ENCODE data around the gene TAF7L. TPM values are rescaled to one million over a fixed set of nuclear protein-coding genes. Genes with fewer than 3 reads are reported as not detected.
"Not testable (repeated sequence)": the region's sequence is repeated elsewhere in the genome, so short reads cannot be mapped to it uniquely, and the experiment has no call there.

TAF7L gene
- total RNA-seq (0.33 and 0.51 TPM in 2 replicates), polyA plus RNA-seq (0.27 and 0.66 TPM in 2 replicates), polyA minus RNA-seq (ENCODE audit: low replicate concordance) (not detected in 2 replicates)
- 0.22 and 0.67 TPM in 2 replicates for polyA plus RNA-seq (2012)

GRCh38 chrX:101290957-101291603 is at the start of gene TAF7L:
Gene TAF7L, minus strand, starts transcription at chrX:101291334. Its CDS starts 3,791 bp downstream, at chrX:101287543.
- DNase-seq (ENCODE audit: low read depth in 2 of 2) = peak; percentile 1 to 22
- Histone ChIP-seq H3K36me3 (ENCODE audit: control insufficient read depth, insufficient read depth, low read length) (no peaks in the 10 kb centered on the region), H3K27me3 (ENCODE audit: control insufficient read depth, insufficient read depth, low read length) (no peaks in the 10 kb centered on the region), H2AFZ (ENCODE audit: low read length) (no peak within 1 kb of the TSS), H3K4me3 (replicated peaks in 1 of 4; ENCODE audit: control extremely low read depth in 1 of 4, insufficient read depth in 1 of 4, low read depth in 3 of 4, low read length in 4 of 4) (peak within 1 kb of the TSS in 3 of 4 experiments; percentile 5 to 22 (median 14)), H3K4me2 (ENCODE audit: extremely low read depth, insufficient read depth, low read length) (peak within 1 kb of the TSS; percentile 51), H3K9ac (ENCODE audit: insufficient read depth, low read length) (no peak within 1 kb of the TSS), H3K79me2 (ENCODE audit: control insufficient read depth, insufficient read depth, low read length) (no peaks in the 10 kb centered on the region), H4K20me1 (ENCODE audit: control insufficient read depth, extremely low read depth, insufficient read depth, low read length) (no peaks in the 10 kb centered on the region), H3K27ac (ENCODE audit: insufficient read depth, low read length) (no peak within 1 kb of the TSS), H3K4me1 (ENCODE audit: control insufficient read depth, extremely low read depth, insufficient read depth, low read length) (no peaks in the 10 kb centered on the region), H3K9me3 (ENCODE audit: control insufficient read depth, insufficient read depth, low read depth, low read length) (no peaks in the 10 kb centered on the region)
- no peak for TF ChIP-seq EZH2 (IDR thresholded peaks at IDR 0.05; ENCODE audit: low read length, missing control alignments)
- TF ChIP-seq CTCF (conservative IDR thresholded peaks at IDR 0.05 in 1 of 2, IDR thresholded peaks at IDR 0.05 in 1 of 2; ENCODE audit: low read depth in 1 of 2, low read length in 2 of 2) = no peak

GRCh38 chrX:101337776-101338271 is 46.7 kb upstream of the TAF7L start:
- Histone ChIP-seq H3K4me1 (ENCODE audit: control insufficient read depth, extremely low read depth, insufficient read depth, low read length) (no peaks in the 10 kb centered on the region), H2AFZ (ENCODE audit: low read length) (no peak overlapping the region), H3K27ac (ENCODE audit: insufficient read depth, low read length) (no peak overlapping the region), H3K27me3 (ENCODE audit: control insufficient read depth, insufficient read depth, low read length) (no peaks in the 10 kb centered on the region), H3K4me3 (replicated peaks in 1 of 4; ENCODE audit: control extremely low read depth in 1 of 4, insufficient read depth in 1 of 4, low read depth in 3 of 4, low read length in 4 of 4) (no peak overlapping the region), H3K9me3 (ENCODE audit: control insufficient read depth, insufficient read depth, low read depth, low read length) (no peaks in the 10 kb centered on the region), H3K9ac (ENCODE audit: insufficient read depth, low read length) (no peak overlapping the region), H3K4me2 (ENCODE audit: extremely low read depth, insufficient read depth, low read length) (no peak overlapping the region), H3K79me2 (ENCODE audit: control insufficient read depth, insufficient read depth, low read length) (no peaks in the 10 kb centered on the region), H3K36me3 (ENCODE audit: control insufficient read depth, insufficient read depth, low read length) (no peaks in the 10 kb centered on the region), H4K20me1 (ENCODE audit: control insufficient read depth, extremely low read depth, insufficient read depth, low read length) (no peaks in the 10 kb centered on the region)
- TF ChIP-seq EZH2 (IDR thresholded peaks at IDR 0.05; ENCODE audit: low read length, missing control alignments) (no peak), CTCF (conservative IDR thresholded peaks at IDR 0.05 in 1 of 2, IDR thresholded peaks at IDR 0.05 in 1 of 2; ENCODE audit: low read depth in 1 of 2, low read length in 2 of 2) (no peak)
- no peak for DNase-seq (ENCODE audit: low read depth in 2 of 2)

GRCh38 chrX:101334310-101334709 is 43.2 kb upstream of the TAF7L start:
- not testable (repeated sequence) for H4K20me1 ChIP-seq (ENCODE audit: control insufficient read depth, extremely low read depth, insufficient read depth, low read length); H3K4me3 ChIP-seq (replicated peaks in 1 of 4; ENCODE audit: control extremely low read depth in 1 of 4, insufficient read depth in 1 of 4, low read depth in 3 of 4, low read length in 4 of 4)

GRCh38 chrX:101326600-101326999 is 35.5 kb upstream of the TAF7L start:
- H3K36me3 ChIP-seq (ENCODE audit: control insufficient read depth, insufficient read depth, low read length); H3K4me3 ChIP-seq (replicated peaks in 1 of 4; ENCODE audit: control extremely low read depth in 1 of 4, insufficient read depth in 1 of 4, low read depth in 3 of 4, low read length in 4 of 4); H3K27me3 ChIP-seq (ENCODE audit: control insufficient read depth, insufficient read depth, low read length); H2AFZ ChIP-seq (ENCODE audit: low read length); H4K20me1 ChIP-seq (ENCODE audit: control insufficient read depth, extremely low read depth, insufficient read depth, low read length); DNase-seq (ENCODE audit: low read depth in 2 of 2); H3K4me1 ChIP-seq (ENCODE audit: control insufficient read depth, extremely low read depth, insufficient read depth, low read length); H3K79me2 ChIP-seq (ENCODE audit: control insufficient read depth, insufficient read depth, low read length); H3K27ac ChIP-seq (ENCODE audit: insufficient read depth, low read length); H3K9me3 ChIP-seq (ENCODE audit: control insufficient read depth, insufficient read depth, low read depth, low read length); H3K9ac ChIP-seq (ENCODE audit: insufficient read depth, low read length); H3K4me2 ChIP-seq (ENCODE audit: extremely low read depth, insufficient read depth, low read length): not testable (repeated sequence)

More at GRCh38 chrX:101334310-101334709, 43.2 kb upstream of the TAF7L start:
- H3K27me3 ChIP-seq (ENCODE audit: control insufficient read depth, insufficient read depth, low read length); H3K27ac ChIP-seq (ENCODE audit: insufficient read depth, low read length); H3K36me3 ChIP-seq (ENCODE audit: control insufficient read depth, insufficient read depth, low read length); H3K9ac ChIP-seq (ENCODE audit: insufficient read depth, low read length); DNase-seq (ENCODE audit: low read depth in 2 of 2); H3K4me1 ChIP-seq (ENCODE audit: control insufficient read depth, extremely low read depth, insufficient read depth, low read length); H3K4me2 ChIP-seq (ENCODE audit: extremely low read depth, insufficient read depth, low read length); H3K9me3 ChIP-seq (ENCODE audit: control insufficient read depth, insufficient read depth, low read depth, low read length); H2AFZ ChIP-seq (ENCODE audit: low read length); H3K79me2 ChIP-seq (ENCODE audit: control insufficient read depth, insufficient read depth, low read length): not testable (repeated sequence)

Measured in fibroblast of lung (primary cell).